ENCODE results near the gene WTAP. TPM values are rescaled to one million over a fixed set of nuclear protein-coding genes. Genes with fewer than 3 reads are reported as not detected.

Gene WTAP
- total and polyA plus RNA-seq, 2 of the 8 experiments (the other 6 are each of a cell fraction or from before 2014, with no cell fraction given), result 32.6 to 120 TPM

DNA sequence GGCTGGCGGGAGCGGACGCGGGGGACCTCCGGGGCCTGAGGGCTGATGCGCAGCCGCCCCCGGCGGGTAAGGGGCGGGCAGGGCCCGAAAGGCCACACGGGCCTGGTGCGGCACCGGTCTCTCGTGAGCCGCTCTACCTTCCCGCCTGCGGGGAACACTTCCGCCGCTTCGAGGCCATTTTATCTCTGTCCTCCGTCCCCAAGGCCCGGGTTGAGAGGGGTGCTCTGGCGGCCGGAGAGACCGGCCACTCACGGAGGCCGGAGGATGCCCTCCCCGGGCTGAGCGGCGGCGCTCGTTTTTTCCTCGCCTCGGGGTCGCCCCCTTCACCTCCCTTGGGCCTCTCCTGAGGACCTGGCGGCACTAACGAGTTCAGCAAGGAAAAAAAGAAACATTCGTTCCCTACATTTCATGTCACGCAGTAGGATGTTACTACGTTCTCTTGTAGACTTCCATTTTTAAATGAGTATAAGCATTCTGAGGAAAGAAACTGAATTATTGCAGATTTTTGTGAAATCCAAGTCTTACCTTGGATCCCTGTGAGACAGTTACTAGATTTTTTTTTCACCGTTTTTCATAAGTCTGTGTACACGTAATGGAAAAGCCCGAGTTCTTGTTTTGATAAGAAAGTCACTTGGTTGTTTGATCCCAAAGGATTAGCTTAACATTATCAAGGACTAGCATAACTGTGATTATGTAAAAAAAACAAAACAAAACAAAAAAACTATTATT is 575 bp downstream of the WTAP start (continued):
- TF ChIP-seq KDM4A (IDR thresholded peaks at IDR 0.05; ENCODE audit: low read depth, low read length, severe bottlenecking), result peak; percentile 18
- no peak for TF ChIP-seq FOSL1 (IDR thresholded peaks at IDR 0.05; ENCODE audit: insufficient read depth, low read depth, low read length)
- no peak; a peak in 1 of 3 replicates for TF ChIP-seq POLR2A (IDR thresholded peaks at IDR 0.05; ENCODE audit: control extremely low read depth in 1 of 2, low read depth in 2 of 2, low read length in 2 of 2)
- no peak for TF ChIP-seq TCF12 (IDR thresholded peaks at IDR 0.05; ENCODE audit: low read depth, low read length)
- TF ChIP-seq SP4 (IDR thresholded peaks at IDR 0.05; ENCODE audit: low read length), result no peak
- TF ChIP-seq RNF2 (IDR thresholded peaks at IDR 0.05; ENCODE audit: borderline replicate concordance, low read depth, low read length, missing control alignments, poor library complexity, severe bottlenecking), result no peak
- TF ChIP-seq, protein P1, sequence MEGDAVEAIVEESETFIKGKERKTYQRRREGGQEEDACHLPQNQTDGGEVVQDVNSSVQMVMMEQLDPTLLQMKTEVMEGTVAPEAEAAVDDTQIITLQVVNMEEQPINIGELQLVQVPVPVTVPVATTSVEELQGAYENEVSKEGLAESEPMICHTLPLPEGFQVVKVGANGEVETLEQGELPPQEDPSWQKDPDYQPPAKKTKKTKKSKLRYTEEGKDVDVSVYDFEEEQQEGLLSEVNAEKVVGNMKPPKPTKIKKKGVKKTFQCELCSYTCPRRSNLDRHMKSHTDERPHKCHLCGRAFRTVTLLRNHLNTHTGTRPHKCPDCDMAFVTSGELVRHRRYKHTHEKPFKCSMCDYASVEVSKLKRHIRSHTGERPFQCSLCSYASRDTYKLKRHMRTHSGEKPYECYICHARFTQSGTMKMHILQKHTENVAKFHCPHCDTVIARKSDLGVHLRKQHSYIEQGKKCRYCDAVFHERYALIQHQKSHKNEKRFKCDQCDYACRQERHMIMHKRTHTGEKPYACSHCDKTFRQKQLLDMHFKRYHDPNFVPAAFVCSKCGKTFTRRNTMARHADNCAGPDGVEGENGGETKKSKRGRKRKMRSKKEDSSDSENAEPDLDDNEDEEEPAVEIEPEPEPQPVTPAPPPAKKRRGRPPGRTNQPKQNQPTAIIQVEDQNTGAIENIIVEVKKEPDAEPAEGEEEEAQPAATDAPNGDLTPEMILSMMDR (IDR thresholded peaks at IDR 0.05; ENCODE audit: control extremely low read depth in 1 of 3, insufficient read depth in 1 of 3, low read depth in 1 of 3, low read length in 3 of 3), result no peak
- TF ChIP-seq, protein P2, sequence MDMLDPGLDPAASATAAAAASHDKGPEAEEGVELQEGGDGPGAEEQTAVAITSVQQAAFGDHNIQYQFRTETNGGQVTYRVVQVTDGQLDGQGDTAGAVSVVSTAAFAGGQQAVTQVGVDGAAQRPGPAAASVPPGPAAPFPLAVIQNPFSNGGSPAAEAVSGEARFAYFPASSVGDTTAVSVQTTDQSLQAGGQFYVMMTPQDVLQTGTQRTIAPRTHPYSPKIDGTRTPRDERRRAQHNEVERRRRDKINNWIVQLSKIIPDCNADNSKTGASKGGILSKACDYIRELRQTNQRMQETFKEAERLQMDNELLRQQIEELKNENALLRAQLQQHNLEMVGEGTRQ (IDR thresholded peaks at IDR 0.05; ENCODE audit: low read length), result no peak
- TF ChIP-seq EGR1 (IDR thresholded peaks at IDR 0.05; ENCODE audit: borderline replicate concordance, low read depth, low read length), result no peak
- TF ChIP-seq SIRT6 (IDR thresholded peaks at IDR 0.05; ENCODE audit: low read length), result no peak
- no peak for TF ChIP-seq SP2 (IDR thresholded peaks at IDR 0.05; ENCODE audit: low read length)
- no peak for TF ChIP-seq JUND (IDR thresholded peaks at IDR 0.05; ENCODE audit: low read length)
- TF ChIP-seq CHD2 (IDR thresholded peaks at IDR 0.05; ENCODE audit: low read length), result no peak
- TF ChIP-seq TBP (IDR thresholded peaks at IDR 0.05; ENCODE audit: low read depth, low read length), result no peak; the same call in 1 of the 2 replicates
- TF ChIP-seq CBX5 (IDR thresholded peaks at IDR 0.05; ENCODE audit: low read depth, low read length), result no peak
